Rectal smooth muscle tissue (tissue), 1 donor: ENCODE measurements around the gene MTHFD1.
A peak's percentile ranks its signal among the peaks of the same experiment; 100 is the strongest.
"Not testable (repeated sequence)": the region's sequence is repeated elsewhere in the genome, so short reads cannot be mapped to it uniquely, and the experiment has no call there.

Source experiments
- H3K27ac ChIP-seq: one replicate; pipeline ENCODE4 v1.7.0; 2013; ENCODE audit warnings: low read depth, low read length, inconsistent platforms
- H3K27me3 ChIP-seq: one replicate; pipeline ENCODE4 v1.7.0; 2013; ENCODE audit warnings: low read length; ENCODE audit not compliant: control insufficient read depth, insufficient read depth
- H3K36me3 ChIP-seq: one replicate; pipeline ENCODE4 v1.7.0; 2013; ENCODE audit warnings: low read length; ENCODE audit not compliant: control insufficient read depth, insufficient read depth
- H3K4me1 ChIP-seq: one replicate; pipeline ENCODE4 v1.7.0; 2013; ENCODE audit warnings: low read length; ENCODE audit not compliant: control insufficient read depth, insufficient read depth
- H3K4me3 ChIP-seq: one replicate; pipeline ENCODE4 v1.7.0; 2013; ENCODE audit warnings: low read length
- H3K9ac ChIP-seq: one replicate; pipeline ENCODE4 v1.7.0; 2013; ENCODE audit warnings: low read length

Gene MTHFD1

GRCh38 chr14:64387782-64388532, at the start of gene MTHFD1:
Gene MTHFD1, plus strand, starts transcription at chr14:64388353. Its CDS starts 75 bp downstream, at chr14:64388428.
- Histone ChIP-seq H3K36me3 (no peaks in the 10 kb centered on the region), H3K4me1 (peaks cover 4% of the 10 kb centered on the region), H3K27ac (peak within 1 kb of the TSS; percentile 77), H3K27me3 (no peaks in the 10 kb centered on the region), H3K9ac (peak within 1 kb of the TSS; percentile 85), H3K4me3 (peak within 1 kb of the TSS; percentile 92)

- Histone ChIP-seq H3K9ac (peak overlapping the region; percentile 7), H3K27ac (peak overlapping the region; percentile 61), H3K4me3 (peak overlapping the region; percentile 83), H3K36me3 (no peaks in the 10 kb centered on the region), H3K27me3 (no peaks in the 10 kb centered on the region), H3K4me1 (no peaks in the 10 kb centered on the region)
Measured at GRCh38 chr14:64338616-64339316, 49.4 kb upstream of the MTHFD1 start.

GRCh38 chr14:64340560-64341196, 47.5 kb upstream of the MTHFD1 start:
- no peak overlapping the region for H3K27ac ChIP-seq
- no peaks in the 10 kb centered on the region for H3K27me3 ChIP-seq
- no peaks in the 10 kb centered on the region for H3K4me1 ChIP-seq
- no peak overlapping the region for H3K9ac ChIP-seq
- no peak overlapping the region for H3K4me3 ChIP-seq
- H3K36me3 ChIP-seq: no peaks in the 10 kb centered on the region

- Histone ChIP-seq H3K36me3 (no peaks in the 10 kb centered on the region), H3K9ac (no peak overlapping the region), H3K27me3 (no peaks in the 10 kb centered on the region), H3K27ac (no peak overlapping the region), H3K4me1 (no peaks in the 10 kb centered on the region), H3K4me3 (no peak overlapping the region)
Measured at GRCh38 chr14:64347748-64348147, 40.4 kb upstream of the MTHFD1 start.

- no peaks in the 10 kb centered on the region for H3K36me3 ChIP-seq
- H3K4me1 ChIP-seq: no peaks in the 10 kb centered on the region
- H3K9ac ChIP-seq: no peak overlapping the region
- H3K27me3 ChIP-seq: no peaks in the 10 kb centered on the region
- no peak overlapping the region for H3K4me3 ChIP-seq
- no peak overlapping the region for H3K27ac ChIP-seq
Measured at GRCh38 chr14:64349741-64350490, 38.2 kb upstream of the MTHFD1 start.

GRCh38 chr14:64363265-64363846, 24.8 kb upstream of the MTHFD1 start:
- H3K27ac ChIP-seq: no peak overlapping the region
- no peak overlapping the region for H3K9ac ChIP-seq
- no peaks in the 10 kb centered on the region for H3K4me1 ChIP-seq
- no peaks in the 10 kb centered on the region for H3K27me3 ChIP-seq
- no peaks in the 10 kb centered on the region for H3K36me3 ChIP-seq
- H3K4me3 ChIP-seq: no peak overlapping the region

GRCh38 chr14:64364907-64365306, 23.2 kb upstream of the MTHFD1 start:
- Histone ChIP-seq H3K4me1 (no peaks in the 10 kb centered on the region), H3K36me3 (no peaks in the 10 kb centered on the region), H3K9ac (no peak overlapping the region), H3K4me3 (no peak overlapping the region), H3K27ac (no peak overlapping the region), H3K27me3 (no peaks in the 10 kb centered on the region)

GRCh38 chr14:64365358-64365889, 22.7 kb upstream of the MTHFD1 start:
- H3K36me3 ChIP-seq, H3K27me3 ChIP-seq, H3K4me3 ChIP-seq, H3K4me1 ChIP-seq, H3K27ac ChIP-seq, H3K9ac ChIP-seq: not testable (repeated sequence)

GRCh38 chr14:64369201-64369600, 19.0 kb upstream of the MTHFD1 start:
- Histone ChIP-seq H3K4me3 (no peak overlapping the region), H3K27ac (no peak overlapping the region), H3K36me3 (no peaks in the 10 kb centered on the region), H3K27me3 (no peaks in the 10 kb centered on the region), H3K4me1 (no peaks in the 10 kb centered on the region), H3K9ac (no peak overlapping the region)

GRCh38 chr14:64387232-64387781, 846 bp upstream of the MTHFD1 start:
- Histone ChIP-seq H3K4me3 (peak overlapping the region; percentile 92), H3K9ac (peak overlapping the region; percentile 85), H3K4me1 (peaks cover 4% of the 10 kb centered on the region), H3K36me3 (no peaks in the 10 kb centered on the region), H3K27me3 (no peaks in the 10 kb centered on the region), H3K27ac (peak overlapping the region; percentile 77)

- peak overlapping the region; percentile 71 for H3K27ac ChIP-seq
- no peaks in the 10 kb centered on the region for H3K36me3 ChIP-seq
- H3K4me3 ChIP-seq: peak overlapping the region; percentile 92
- H3K9ac ChIP-seq: peak overlapping the region; percentile 82
- H3K27me3 ChIP-seq: no peaks in the 10 kb centered on the region
- peaks cover 4% of the 10 kb centered on the region for H3K4me1 ChIP-seq
Measured at GRCh38 chr14:64388533-64389285, 556 bp downstream of the MTHFD1 start.
